Upper lobe of left lung (tissue), 6 donors: ENCODE measurements around the gene GNB1L. TPM values are rescaled to one million over a fixed set of nuclear protein-coding genes. Genes with fewer than 3 reads are reported as not detected.
A peak's percentile ranks its signal among the peaks of the same experiment; 100 is the strongest.

Source experiments
- ATAC-seq, 2 donors: fragments of 200-7000 bp; cut with Tn5 transposase; one replicate each; pipeline ENCODE4 v1.9.1; 2022; ENCODE audit warnings: mild to moderate bottlenecking in 2 of 2, moderate library complexity in 2 of 2; ENCODE audit not compliant: low FRiP score in 2 of 2
- DNase-seq, 2 donors: peaks; one replicate each; pipeline ENCODE4 v3.0.0-alpha.2; 2019 to 2020
- H3K27ac ChIP-seq, 4 donors: fragments of 200-600 bp; sonication (generic); one replicate each; pipeline ENCODE4 v1.5.1; 2016 to 2019
- H3K27me3 ChIP-seq, 4 donors: fragments of 200-600 bp; sonication (generic); one replicate each; pipeline ENCODE4 v1.5.1; 2017 to 2019
- H3K36me3 ChIP-seq, 4 donors: fragments of 200-600 bp; sonication (generic); one replicate each; pipeline ENCODE4 v1.5.1; 2016 to 2019
- H3K4me1 ChIP-seq, 4 donors: fragments of 200-600 bp; sonication (generic); one replicate each; pipeline ENCODE4 v1.5.1; 2018 to 2019
- H3K4me3 ChIP-seq, 4 donors: fragments of 200-600 bp; sonication (generic); one replicate each; pipeline ENCODE4 v1.5.1; 2017 to 2019; ENCODE audit warnings: mild to moderate bottlenecking in 2 of 4, moderate library complexity in 1 of 4
- H3K9me3 ChIP-seq, 4 donors: fragments of 200-600 bp; sonication (generic); one replicate each; pipeline ENCODE4 v1.5.1; 2018 to 2019
- EP300 ChIP-seq, 4 donors: sonication (generic); formaldehyde crosslinking; IDR thresholded peaks; one replicate each; pipeline ENCODE4 v1.5.1; 2017; ENCODE audit warnings: antibody characterized with exemption in 4 of 4, control low read depth in 2 of 4
- POLR2A ChIP-seq, 4 donors: fragments of 450-650 bp; IDR thresholded peaks; one replicate each; pipeline ENCODE4 v1.5.1; 2016 to 2017; ENCODE audit warnings: antibody characterized with exemption in 4 of 4, mild to moderate bottlenecking in 2 of 4
- POLR2AphosphoS5 ChIP-seq, 2 donors: sonication (generic); formaldehyde crosslinking; IDR thresholded peaks; one replicate each; pipeline ENCODE4 v1.5.1; 2017; ENCODE audit warnings: antibody characterized with exemption in 2 of 2
- WGBS, 2 donors: methylation state at CpG; one replicate each; pipeline ENCODE4 v1.1.5; 2017 to 2018; 5-methylcytosine and 5-hydroxymethylcytosine counted together
- total RNA-seq, 6 donors: library from RNA; depleted of rRNA in 4 of 6; stranded (reverse); fragments of >200 nt in 4 of 6; gene quantifications; one replicate each; pipeline versions ENCODE4 v1.1.0 to v1.2.1, GENCODE V29; 2016 to 2021
- TF ChIP-seq, protein P1 (sequence below), 6 experiments: fragments of 450-650 bp in 4 of 6; fragments of 200-600 bp in 2 of 6; sonication (generic) in 2 of 6; IDR thresholded peaks; one replicate each; pipeline ENCODE4 v1.5.1; 2016 to 2019; ENCODE audit warnings: antibody characterized with exemption in 6 of 6
- donor health status: DM: no; HTN: no; CAD: no; lungs with moderate emphysema.
- donor health status: DM: no; HTN: yes; CAD: no; lungs with severe emphysema.

Gene GNB1L
- total RNA-seq, 6 donors from 2014 or later = 0.78 to 11.1 (median 6.8) TPM

DNA sequence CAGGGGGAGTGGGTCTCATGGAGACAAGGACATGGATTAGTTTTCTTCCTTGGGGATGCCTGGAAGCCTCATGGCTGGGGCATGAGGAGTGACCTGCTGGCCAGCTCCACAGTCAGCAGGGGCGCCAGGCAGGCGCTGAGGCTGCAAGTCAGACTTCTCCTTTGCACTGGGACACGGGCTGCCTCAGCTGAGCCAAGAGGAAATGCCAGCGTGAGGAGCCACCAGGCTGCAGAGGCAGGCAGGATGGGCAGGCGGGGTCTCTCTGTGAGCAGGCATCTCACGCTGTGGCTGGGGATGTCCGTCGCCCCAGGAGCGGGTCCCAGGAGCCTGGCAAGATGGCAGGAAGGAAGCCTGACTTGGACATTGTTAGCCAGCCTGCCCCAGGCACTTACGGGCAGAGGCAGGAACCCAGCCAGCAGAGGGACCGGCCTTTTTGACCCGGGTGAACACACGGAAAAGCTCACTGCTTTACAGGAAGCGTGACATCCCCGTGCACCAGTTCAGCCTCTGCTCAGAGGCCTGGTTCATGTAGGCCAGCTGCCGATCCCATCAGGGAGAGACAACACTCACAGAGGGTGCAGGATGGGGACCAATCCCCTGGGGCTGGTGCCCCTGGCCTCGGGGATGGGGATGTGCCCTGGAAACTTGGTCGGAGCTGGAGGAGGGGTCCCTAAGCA lies 10.2 kb downstream of the GNB1L start:
- peak in 1 of 2 donors; percentile 88 for TF ChIP-seq POLR2AphosphoS5 (IDR thresholded peaks at IDR 0.05)
- peak in 1 of 4 donors; percentile 24 for TF ChIP-seq POLR2A (IDR thresholded peaks at IDR 0.05)
- TF ChIP-seq, protein P1, sequence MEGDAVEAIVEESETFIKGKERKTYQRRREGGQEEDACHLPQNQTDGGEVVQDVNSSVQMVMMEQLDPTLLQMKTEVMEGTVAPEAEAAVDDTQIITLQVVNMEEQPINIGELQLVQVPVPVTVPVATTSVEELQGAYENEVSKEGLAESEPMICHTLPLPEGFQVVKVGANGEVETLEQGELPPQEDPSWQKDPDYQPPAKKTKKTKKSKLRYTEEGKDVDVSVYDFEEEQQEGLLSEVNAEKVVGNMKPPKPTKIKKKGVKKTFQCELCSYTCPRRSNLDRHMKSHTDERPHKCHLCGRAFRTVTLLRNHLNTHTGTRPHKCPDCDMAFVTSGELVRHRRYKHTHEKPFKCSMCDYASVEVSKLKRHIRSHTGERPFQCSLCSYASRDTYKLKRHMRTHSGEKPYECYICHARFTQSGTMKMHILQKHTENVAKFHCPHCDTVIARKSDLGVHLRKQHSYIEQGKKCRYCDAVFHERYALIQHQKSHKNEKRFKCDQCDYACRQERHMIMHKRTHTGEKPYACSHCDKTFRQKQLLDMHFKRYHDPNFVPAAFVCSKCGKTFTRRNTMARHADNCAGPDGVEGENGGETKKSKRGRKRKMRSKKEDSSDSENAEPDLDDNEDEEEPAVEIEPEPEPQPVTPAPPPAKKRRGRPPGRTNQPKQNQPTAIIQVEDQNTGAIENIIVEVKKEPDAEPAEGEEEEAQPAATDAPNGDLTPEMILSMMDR (IDR thresholded peaks at IDR 0.05) = peak in 1 of 6 experiments; percentile 30
- peak in 1 of 4 donors; percentile 44 for TF ChIP-seq EP300 (IDR thresholded peaks at IDR 0.05)
- Histone ChIP-seq H3K27me3 (no peaks in the 10 kb centered on the region), H3K9me3 (no peaks in the 10 kb centered on the region), H3K36me3 (no peaks in the 10 kb centered on the region), H3K4me1 (peaks cover 26 to 41% (median 39%) of the 10 kb centered on the region in 4 donors), H3K4me3 (peak overlapping the region in 1 of 4 donors; percentile 5), H3K27ac (peak overlapping the region; percentile 62 to 91 (median 70))
- 15 to 16% methylated on average over 5 to 14 of the region's 18 CpGs for WGBS, 2 donors
- DNase-seq (peak; percentile 72 to 84), ATAC-seq (peak; percentile 71 to 75)

DNA sequence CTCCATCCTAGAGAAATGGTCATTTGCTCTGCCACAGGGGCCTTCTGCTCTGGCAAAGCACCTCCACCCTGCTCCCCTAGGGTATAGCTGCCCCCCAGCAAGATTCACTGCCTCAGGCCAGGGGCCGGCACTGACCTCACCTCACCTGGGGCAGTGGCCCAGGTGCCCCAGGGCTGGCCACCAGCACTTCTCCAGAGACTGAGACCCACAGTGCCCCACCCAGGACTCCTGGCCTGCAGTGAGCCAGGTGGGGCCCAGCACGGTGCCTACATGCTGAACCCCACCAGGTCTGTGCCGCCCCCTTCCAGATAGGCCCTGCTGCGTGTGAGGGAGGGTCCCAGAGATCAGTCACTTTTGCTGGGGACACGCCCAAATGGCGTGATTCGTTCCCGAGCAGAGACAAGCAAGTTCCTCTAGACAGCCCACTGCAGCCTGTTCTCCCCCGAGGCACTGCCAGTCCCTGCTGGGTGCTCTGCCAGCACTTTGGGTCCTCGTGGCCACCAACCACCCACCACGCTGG lies 10.8 kb downstream of the GNB1L start:
- peak overlapping the region; percentile 62 to 91 (median 70) for H3K27ac ChIP-seq
- WGBS, 2 donors = 34 to 52% methylated on average over 3 to 11 of the region's 11 CpGs

DNA sequence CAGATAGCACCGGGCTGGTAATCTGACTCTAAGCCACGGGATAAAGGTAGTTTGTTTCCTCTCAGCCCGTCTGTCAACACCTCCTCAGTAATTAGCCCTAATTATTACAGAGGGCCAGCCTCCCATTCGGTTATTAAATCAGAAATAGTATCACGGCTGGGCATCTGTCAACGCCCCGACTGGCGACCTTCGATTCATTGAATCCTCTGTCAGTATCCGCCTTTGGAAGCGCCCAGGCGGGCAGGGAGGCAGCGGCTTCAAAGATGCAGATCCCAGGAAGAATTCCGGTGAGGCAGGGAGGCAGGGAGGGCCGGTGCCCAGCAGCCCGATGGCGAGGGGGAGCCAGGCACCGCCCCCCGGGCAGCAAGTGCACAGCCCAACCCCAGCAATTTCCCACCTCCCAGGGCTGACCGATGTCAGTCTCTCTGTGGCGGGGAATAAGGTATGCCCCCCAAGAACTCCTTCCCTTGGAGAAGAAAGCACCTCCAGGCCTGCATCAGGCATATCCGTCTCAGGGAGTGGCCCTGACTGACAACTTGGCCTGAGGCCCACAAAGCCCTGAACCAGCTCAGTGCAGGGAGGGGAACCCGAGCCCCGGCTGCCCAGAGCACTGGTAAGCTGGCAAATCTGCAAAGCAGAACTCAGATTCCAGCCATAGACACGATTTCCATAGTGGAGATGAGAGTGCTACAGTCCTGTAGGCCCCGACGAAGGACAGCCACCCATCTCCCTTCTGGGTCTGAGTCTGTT lies 11.4 kb downstream of the GNB1L start:
- 74 to 80% methylated on average over 17 to 27 of the region's 27 CpGs for WGBS, 2 donors
- H3K4me1 ChIP-seq = peaks cover 26 to 31% (median 28%) of the 10 kb centered on the region in 4 donors
- H3K27me3 ChIP-seq = no peaks in the 10 kb centered on the region
- H3K4me3 ChIP-seq = no peak overlapping the region
- DNase-seq (peak in 1 of 2 donors; percentile 62), ATAC-seq (no peak)
- H3K9me3 ChIP-seq = no peaks in the 10 kb centered on the region
- no peaks in the 10 kb centered on the region for H3K36me3 ChIP-seq
- TF ChIP-seq, protein P1 (IDR thresholded peaks at IDR 0.05) = no peak
- TF ChIP-seq EP300 (IDR thresholded peaks at IDR 0.05) (no peak), POLR2A (IDR thresholded peaks at IDR 0.05) (no peak), POLR2AphosphoS5 (IDR thresholded peaks at IDR 0.05) (no peak)
- peak overlapping the region; percentile 62 to 91 (median 70) for H3K27ac ChIP-seq

More for the DNA sequence above, 10.8 kb downstream of the GNB1L start:
- H3K4me1 ChIP-seq = peaks cover 26 to 37% (median 34%) of the 10 kb centered on the region in 4 donors
- TF ChIP-seq, protein P1 (IDR thresholded peaks at IDR 0.05) = no peak
- no peak for TF ChIP-seq EP300 (IDR thresholded peaks at IDR 0.05)
- TF ChIP-seq POLR2AphosphoS5 (IDR thresholded peaks at IDR 0.05) = no peak
- TF ChIP-seq POLR2A (IDR thresholded peaks at IDR 0.05) = no peak
- DNase-seq = peak in 1 of 2 donors; percentile 63
- no peak overlapping the region for H3K4me3 ChIP-seq
- H3K9me3 ChIP-seq = no peaks in the 10 kb centered on the region
- no peaks in the 10 kb centered on the region for H3K36me3 ChIP-seq
- peak; percentile 6 to 8 for ATAC-seq
- no peaks in the 10 kb centered on the region for H3K27me3 ChIP-seq

DNA sequence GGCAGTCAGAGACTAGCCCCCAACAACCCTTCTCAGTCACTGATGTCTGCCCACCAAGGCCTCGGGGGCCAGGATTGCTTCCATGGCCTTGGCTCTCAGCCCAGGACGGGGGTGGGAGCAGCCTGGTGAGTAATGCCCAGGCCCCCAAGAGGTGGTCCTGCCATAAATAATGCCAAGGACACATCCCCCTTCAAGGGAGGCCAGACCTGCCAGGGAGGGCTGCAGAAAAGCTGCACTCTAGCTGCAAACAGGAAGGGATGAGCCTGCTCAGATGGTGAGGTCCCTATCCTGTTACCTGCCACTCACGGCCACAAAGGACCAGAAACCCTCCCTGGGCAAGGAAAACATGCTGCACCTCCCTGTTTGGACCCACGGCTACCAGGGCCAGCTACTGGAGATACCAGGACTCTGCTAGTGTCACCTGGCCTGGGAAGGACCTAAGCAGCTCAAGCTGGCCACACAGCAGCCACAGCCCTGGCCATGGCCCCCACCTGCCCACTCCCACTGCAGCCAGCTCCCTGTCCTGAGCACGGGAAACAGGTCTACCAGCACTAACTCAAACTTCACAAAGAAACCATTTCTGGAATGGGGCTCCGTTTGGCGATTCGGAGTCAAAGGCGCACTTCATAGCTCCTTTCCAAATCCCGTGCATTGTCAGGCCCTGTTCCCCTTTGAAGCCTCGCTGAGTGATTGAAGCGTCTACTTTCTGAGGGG lies 12.1 kb downstream of the GNB1L start:
- WGBS, 2 donors = 92 to 93% methylated on average over 6 to 12 of the region's 12 CpGs
- no peaks in the 10 kb centered on the region for H3K36me3 ChIP-seq
- DNase-seq = peak in 1 of 2 donors; percentile 43
- no peaks in the 10 kb centered on the region for H3K9me3 ChIP-seq
- TF ChIP-seq POLR2AphosphoS5 (IDR thresholded peaks at IDR 0.05) = no peak
- TF ChIP-seq, protein P1 (IDR thresholded peaks at IDR 0.05) = no peak
- no peak for TF ChIP-seq EP300 (IDR thresholded peaks at IDR 0.05)
- no peak for ATAC-seq
- no peak overlapping the region for H3K4me3 ChIP-seq
- H3K4me1 ChIP-seq = peaks cover 23 to 26% (median 26%) of the 10 kb centered on the region in 4 donors
- no peaks in the 10 kb centered on the region for H3K27me3 ChIP-seq
- peak overlapping the region in 2 of 4 donors; percentile 64 to 91 for H3K27ac ChIP-seq
